Astrocyte of the cerebellum (primary cell): Measurements from ENCODE around the gene HBP1.
"Not testable (repeated sequence)": the region's sequence is repeated elsewhere in the genome, so short reads cannot be mapped to it uniquely, and the experiment has no call there.

Experiments
- DNase-seq: peaks from one replicate; pipeline ENCODE4 v3.0.0-alpha.2; 2011; ENCODE audit warnings: low read depth
- H3K4me3 ChIP-seq: 2 replicates; pipeline ENCODE4 v1.5.1; 2011; ENCODE audit warnings: mild to moderate bottlenecking, low read depth, low read length, moderate library complexity
- CTCF ChIP-seq: IDR thresholded peaks from 2 replicates; pipeline ENCODE4 v1.5.1; 2012; ENCODE audit warnings: low read length, low read depth, moderate library complexity, mild to moderate bottlenecking; ENCODE audit errors: missing control alignments
- in situ Hi-C: cut with HindIII; loops from 2 replicates; pipeline ENCODE4 v1.10.0; 2017; ENCODE audit warnings: low sequenced_read_pairs

Gene HBP1

GRCh38 chr7:107213193-107213788, 44.5 kb downstream of the HBP1 start:
- TF ChIP-seq CTCF, result no peak
- H3K4me3 ChIP-seq, result no peak overlapping the region
- DNase-seq, result no peak
- in situ Hi-C loops, result no loop called here

GRCh38 chr7:107213945-107214344, 45.1 kb downstream of the HBP1 start:
- no peak for TF ChIP-seq CTCF
- DNase-seq, result no peak
- in situ Hi-C loops, result no loop called here
- H3K4me3 ChIP-seq, result no peak overlapping the region

GRCh38 chr7:107219563-107220244, 50.9 kb downstream of the HBP1 start:
- in situ Hi-C loops, result no loop called here
- H3K4me3 ChIP-seq, result no peak overlapping the region
- no peak for DNase-seq
- TF ChIP-seq CTCF, result no peak

GRCh38 chr7:107220356-107220755, 51.6 kb downstream of the HBP1 start:
- no peak for TF ChIP-seq CTCF
- in situ Hi-C loops, result no loop called here
- H3K4me3 ChIP-seq, result no peak overlapping the region
- DNase-seq, result no peak

- H3K4me3 ChIP-seq, in situ Hi-C loops, DNase-seq: not testable (repeated sequence)
Observed at GRCh38 chr7:107220806-107221205, 52.0 kb downstream of the HBP1 start.

- no peak for DNase-seq
- no peak overlapping the region for H3K4me3 ChIP-seq
- TF ChIP-seq CTCF, result no peak
- in situ Hi-C loops, result no loop called here
Observed at GRCh38 chr7:107224374-107225223, 55.8 kb downstream of the HBP1 start.

- no peak overlapping the region for H3K4me3 ChIP-seq
- in situ Hi-C loops, result no loop called here
- no peak for DNase-seq
- no peak for TF ChIP-seq CTCF
Observed at GRCh38 chr7:107228291-107228690, 59.5 kb downstream of the HBP1 start.
